H1 (cell line): ENCODE results near the gene UXT. TPM values are rescaled to one million over a fixed set of nuclear protein-coding genes. Genes with fewer than 3 reads are reported as not detected.

Source experiments
- ASH2L ChIP-seq: fragments of 200-600, 300-600 bp; sonication (generic); IDR thresholded peaks from one replicate; pipeline ENCODE4 v1.7.1; 2017; ENCODE audit warnings: low read length
- POLR2AphosphoS5 ChIP-seq: IDR thresholded peaks from 2 replicates; pipeline ENCODE4 v1.6.1; 2011; ENCODE audit warnings: low read depth, low read length
- RBBP5 ChIP-seq: IDR thresholded peaks from 2 replicates; pipeline ENCODE4 v1.7.1; 2012; ENCODE audit warnings: low read depth, mild to moderate bottlenecking, inconsistent platforms, low read length, moderate library complexity, borderline replicate concordance
- ZNF274 ChIP-seq: IDR thresholded peaks from 2 replicates; pipeline ENCODE4 v1.7.0; 2012; ENCODE audit warnings: low read length, borderline replicate concordance; ENCODE audit errors: extremely low read depth
- polyA plus RNA-seq, 7 experiments: library from polyadenylated mRNA; depleted of rRNA in 3 of 7; stranded (reverse) in 5 of 7; unstranded in 2 of 7; fragments of >200 nt in 5 of 7; fragments of 200-250 nt in 2 of 7; gene quantifications; 1 replicate in 5 of 7; 2 replicates in 1 of 7; 4 replicates in 1 of 7; pipeline versions ENCODE4 v1.2.1 to v1.2.3, GENCODE V29; 2011 to 2013; ENCODE audit warnings: missing spikeins in 2 of 7, mixed read lengths in 2 of 7
- total RNA-seq: library from RNA; stranded (reverse); fragmentation: NEBNext Ultra II Directional; extraction: Animal tissue kit (Norgen Biotek cat#: 25700); gene quantifications from 2 replicates; pipeline ENCODE4 v1.2.1, GENCODE V29; 2021
- TF ChIP-seq, protein P1 (sequence below), 3 experiments: IDR thresholded peaks; 1 replicate in 2 of 3; 2 replicates in 1 of 3; pipeline versions ENCODE4 v1.5.1 to v1.6.1; 2011; ENCODE audit warnings: low read length in 3 of 3, mild to moderate bottlenecking in 3 of 3, inconsistent platforms in 2 of 3, low read depth in 1 of 3, moderate library complexity in 1 of 3; ENCODE audit not compliant: insufficient read depth in 1 of 3; ENCODE audit errors: control extremely low read depth in 1 of 3
- TF ChIP-seq, protein P2 (sequence below): IDR thresholded peaks from 2 replicates; pipeline ENCODE4 v1.6.1; 2012; ENCODE audit warnings: inconsistent platforms
- TF ChIP-seq, protein P3 (sequence below): fragments of 300-600 bp; sonication (generic); IDR thresholded peaks from 2 replicates; pipeline ENCODE4 v1.7.1; 2012; ENCODE audit warnings: low read length, moderate library complexity, mild to moderate bottlenecking, inconsistent platforms; ENCODE audit not compliant: insufficient replicate concordance

Gene UXT
- total and polyA plus RNA-seq, 2 of the 8 experiments (the other 6 are each of a cell fraction or from before 2014, with no cell fraction given), result 69.4 to 116 TPM

DNA sequence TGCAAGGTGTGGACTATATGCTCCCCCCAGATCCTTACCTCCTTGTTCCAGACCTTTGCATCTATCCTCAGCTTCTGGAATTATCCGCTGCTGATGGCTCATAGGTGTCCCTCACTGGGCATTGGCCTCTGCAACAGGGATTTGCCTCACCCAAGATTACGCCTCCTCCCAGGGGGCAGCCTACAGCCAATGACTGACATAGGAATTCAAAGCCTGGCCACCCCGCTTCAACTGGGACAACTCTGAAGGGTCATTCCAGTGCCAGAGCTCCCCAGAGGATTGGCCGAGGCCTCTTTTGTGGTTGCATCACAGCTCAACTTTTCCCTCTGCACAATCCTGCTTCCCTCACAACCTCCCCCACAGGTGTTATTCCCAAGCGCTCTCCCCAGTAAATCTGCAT, 44.4 kb downstream of the UXT start (continued):
- TF ChIP-seq, protein P1, sequence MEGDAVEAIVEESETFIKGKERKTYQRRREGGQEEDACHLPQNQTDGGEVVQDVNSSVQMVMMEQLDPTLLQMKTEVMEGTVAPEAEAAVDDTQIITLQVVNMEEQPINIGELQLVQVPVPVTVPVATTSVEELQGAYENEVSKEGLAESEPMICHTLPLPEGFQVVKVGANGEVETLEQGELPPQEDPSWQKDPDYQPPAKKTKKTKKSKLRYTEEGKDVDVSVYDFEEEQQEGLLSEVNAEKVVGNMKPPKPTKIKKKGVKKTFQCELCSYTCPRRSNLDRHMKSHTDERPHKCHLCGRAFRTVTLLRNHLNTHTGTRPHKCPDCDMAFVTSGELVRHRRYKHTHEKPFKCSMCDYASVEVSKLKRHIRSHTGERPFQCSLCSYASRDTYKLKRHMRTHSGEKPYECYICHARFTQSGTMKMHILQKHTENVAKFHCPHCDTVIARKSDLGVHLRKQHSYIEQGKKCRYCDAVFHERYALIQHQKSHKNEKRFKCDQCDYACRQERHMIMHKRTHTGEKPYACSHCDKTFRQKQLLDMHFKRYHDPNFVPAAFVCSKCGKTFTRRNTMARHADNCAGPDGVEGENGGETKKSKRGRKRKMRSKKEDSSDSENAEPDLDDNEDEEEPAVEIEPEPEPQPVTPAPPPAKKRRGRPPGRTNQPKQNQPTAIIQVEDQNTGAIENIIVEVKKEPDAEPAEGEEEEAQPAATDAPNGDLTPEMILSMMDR (IDR thresholded peaks at IDR 0.05; ENCODE audit: control extremely low read depth in 1 of 3, insufficient read depth in 1 of 3, low read depth in 1 of 3, low read length in 3 of 3), result no peak
- TF ChIP-seq, protein P2, sequence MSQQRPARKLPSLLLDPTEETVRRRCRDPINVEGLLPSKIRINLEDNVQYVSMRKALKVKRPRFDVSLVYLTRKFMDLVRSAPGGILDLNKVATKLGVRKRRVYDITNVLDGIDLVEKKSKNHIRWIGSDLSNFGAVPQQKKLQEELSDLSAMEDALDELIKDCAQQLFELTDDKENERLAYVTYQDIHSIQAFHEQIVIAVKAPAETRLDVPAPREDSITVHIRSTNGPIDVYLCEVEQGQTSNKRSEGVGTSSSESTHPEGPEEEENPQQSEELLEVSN, result no peak
- TF ChIP-seq ZNF274, result no peak
- no peak for TF ChIP-seq ASH2L
- TF ChIP-seq RBBP5, result no peak
- TF ChIP-seq POLR2AphosphoS5, result no peak
- TF ChIP-seq, protein P3, sequence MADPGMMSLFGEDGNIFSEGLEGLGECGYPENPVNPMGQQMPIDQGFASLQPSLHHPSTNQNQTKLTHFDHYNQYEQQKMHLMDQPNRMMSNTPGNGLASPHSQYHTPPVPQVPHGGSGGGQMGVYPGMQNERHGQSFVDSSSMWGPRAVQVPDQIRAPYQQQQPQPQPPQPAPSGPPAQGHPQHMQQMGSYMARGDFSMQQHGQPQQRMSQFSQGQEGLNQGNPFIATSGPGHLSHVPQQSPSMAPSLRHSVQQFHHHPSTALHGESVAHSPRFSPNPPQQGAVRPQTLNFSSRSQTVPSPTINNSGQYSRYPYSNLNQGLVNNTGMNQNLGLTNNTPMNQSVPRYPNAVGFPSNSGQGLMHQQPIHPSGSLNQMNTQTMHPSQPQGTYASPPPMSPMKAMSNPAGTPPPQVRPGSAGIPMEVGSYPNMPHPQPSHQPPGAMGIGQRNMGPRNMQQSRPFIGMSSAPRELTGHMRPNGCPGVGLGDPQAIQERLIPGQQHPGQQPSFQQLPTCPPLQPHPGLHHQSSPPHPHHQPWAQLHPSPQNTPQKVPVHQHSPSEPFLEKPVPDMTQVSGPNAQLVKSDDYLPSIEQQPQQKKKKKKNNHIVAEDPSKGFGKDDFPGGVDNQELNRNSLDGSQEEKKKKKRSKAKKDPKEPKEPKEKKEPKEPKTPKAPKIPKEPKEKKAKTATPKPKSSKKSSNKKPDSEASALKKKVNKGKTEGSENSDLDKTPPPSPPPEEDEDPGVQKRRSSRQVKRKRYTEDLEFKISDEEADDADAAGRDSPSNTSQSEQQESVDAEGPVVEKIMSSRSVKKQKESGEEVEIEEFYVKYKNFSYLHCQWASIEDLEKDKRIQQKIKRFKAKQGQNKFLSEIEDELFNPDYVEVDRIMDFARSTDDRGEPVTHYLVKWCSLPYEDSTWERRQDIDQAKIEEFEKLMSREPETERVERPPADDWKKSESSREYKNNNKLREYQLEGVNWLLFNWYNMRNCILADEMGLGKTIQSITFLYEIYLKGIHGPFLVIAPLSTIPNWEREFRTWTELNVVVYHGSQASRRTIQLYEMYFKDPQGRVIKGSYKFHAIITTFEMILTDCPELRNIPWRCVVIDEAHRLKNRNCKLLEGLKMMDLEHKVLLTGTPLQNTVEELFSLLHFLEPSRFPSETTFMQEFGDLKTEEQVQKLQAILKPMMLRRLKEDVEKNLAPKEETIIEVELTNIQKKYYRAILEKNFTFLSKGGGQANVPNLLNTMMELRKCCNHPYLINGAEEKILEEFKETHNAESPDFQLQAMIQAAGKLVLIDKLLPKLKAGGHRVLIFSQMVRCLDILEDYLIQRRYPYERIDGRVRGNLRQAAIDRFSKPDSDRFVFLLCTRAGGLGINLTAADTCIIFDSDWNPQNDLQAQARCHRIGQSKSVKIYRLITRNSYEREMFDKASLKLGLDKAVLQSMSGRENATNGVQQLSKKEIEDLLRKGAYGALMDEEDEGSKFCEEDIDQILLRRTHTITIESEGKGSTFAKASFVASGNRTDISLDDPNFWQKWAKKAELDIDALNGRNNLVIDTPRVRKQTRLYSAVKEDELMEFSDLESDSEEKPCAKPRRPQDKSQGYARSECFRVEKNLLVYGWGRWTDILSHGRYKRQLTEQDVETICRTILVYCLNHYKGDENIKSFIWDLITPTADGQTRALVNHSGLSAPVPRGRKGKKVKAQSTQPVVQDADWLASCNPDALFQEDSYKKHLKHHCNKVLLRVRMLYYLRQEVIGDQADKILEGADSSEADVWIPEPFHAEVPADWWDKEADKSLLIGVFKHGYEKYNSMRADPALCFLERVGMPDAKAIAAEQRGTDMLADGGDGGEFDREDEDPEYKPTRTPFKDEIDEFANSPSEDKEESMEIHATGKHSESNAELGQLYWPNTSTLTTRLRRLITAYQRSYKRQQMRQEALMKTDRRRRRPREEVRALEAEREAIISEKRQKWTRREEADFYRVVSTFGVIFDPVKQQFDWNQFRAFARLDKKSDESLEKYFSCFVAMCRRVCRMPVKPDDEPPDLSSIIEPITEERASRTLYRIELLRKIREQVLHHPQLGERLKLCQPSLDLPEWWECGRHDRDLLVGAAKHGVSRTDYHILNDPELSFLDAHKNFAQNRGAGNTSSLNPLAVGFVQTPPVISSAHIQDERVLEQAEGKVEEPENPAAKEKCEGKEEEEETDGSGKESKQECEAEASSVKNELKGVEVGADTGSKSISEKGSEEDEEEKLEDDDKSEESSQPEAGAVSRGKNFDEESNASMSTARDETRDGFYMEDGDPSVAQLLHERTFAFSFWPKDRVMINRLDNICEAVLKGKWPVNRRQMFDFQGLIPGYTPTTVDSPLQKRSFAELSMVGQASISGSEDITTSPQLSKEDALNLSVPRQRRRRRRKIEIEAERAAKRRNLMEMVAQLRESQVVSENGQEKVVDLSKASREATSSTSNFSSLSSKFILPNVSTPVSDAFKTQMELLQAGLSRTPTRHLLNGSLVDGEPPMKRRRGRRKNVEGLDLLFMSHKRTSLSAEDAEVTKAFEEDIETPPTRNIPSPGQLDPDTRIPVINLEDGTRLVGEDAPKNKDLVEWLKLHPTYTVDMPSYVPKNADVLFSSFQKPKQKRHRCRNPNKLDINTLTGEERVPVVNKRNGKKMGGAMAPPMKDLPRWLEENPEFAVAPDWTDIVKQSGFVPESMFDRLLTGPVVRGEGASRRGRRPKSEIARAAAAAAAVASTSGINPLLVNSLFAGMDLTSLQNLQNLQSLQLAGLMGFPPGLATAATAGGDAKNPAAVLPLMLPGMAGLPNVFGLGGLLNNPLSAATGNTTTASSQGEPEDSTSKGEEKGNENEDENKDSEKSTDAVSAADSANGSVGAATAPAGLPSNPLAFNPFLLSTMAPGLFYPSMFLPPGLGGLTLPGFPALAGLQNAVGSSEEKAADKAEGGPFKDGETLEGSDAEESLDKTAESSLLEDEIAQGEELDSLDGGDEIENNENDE, result no peak
